ENCODE measurements around the gene TTC9B. TPM values are rescaled to one million over a fixed set of nuclear protein-coding genes. Genes with fewer than 3 reads are reported as not detected.

TTC9B gene
- total RNA-seq, 4 donors from 2014 or later: not detected

GRCh38 chr19:40266119-40266518, 47.9 kb upstream of the TTC9B start:
- intact Hi-C loops (cut with DNase I; ENCODE audit: low total_unique reads) (loop anchor here (10.0 kb wide), 2 partner anchors 441 to 1601 kb away; no protein-coding TSS in a partner anchor), in situ Hi-C loops (cut with MboI; ENCODE audit: low sequenced_read_pairs in 4 of 4) (no loop called here)
- H3K36me3 ChIP-seq: peaks cover 0 to 4% of the 10 kb centered on the region in 2 donors
- TF ChIP-seq POLR2A (IDR thresholded peaks at IDR 0.05) (peak; percentile 36 to 67), CTCF (IDR thresholded peaks at IDR 0.05 in 4 of 5, conservative IDR thresholded peaks at IDR 0.05 in 1 of 5) (no peak)
- peak; percentile 93 to 99 for DNase-seq
- H3K27me3 ChIP-seq: no peaks in the 10 kb centered on the region
- peak; percentile 73 to 79 for ATAC-seq
- peaks cover 73 to 76% of the 10 kb centered on the region in 2 donors for H3K4me1 ChIP-seq
- peak overlapping the region; percentile 93 to 98 (median 96) for H3K27ac ChIP-seq
- no peaks in the 10 kb centered on the region for H3K9me3 ChIP-seq
- H3K4me3 ChIP-seq: peak overlapping the region; percentile 41 to 61 (median 44)

GRCh38 chr19:40265763-40266099, 47.5 kb upstream of the TTC9B start:
- no peak for DNase-seq
- Histone ChIP-seq H3K27ac (peak overlapping the region; percentile 93 to 98 (median 96)), H3K27me3 (no peaks in the 10 kb centered on the region), H3K4me1 (peaks cover 75 to 76% of the 10 kb centered on the region in 2 donors), H3K4me3 (peak overlapping the region; percentile 41 to 61 (median 44)), H3K9me3 (no peaks in the 10 kb centered on the region), H3K36me3 (peaks cover 0 to 4% of the 10 kb centered on the region in 2 donors)
- no peak for ATAC-seq
- intact Hi-C loops (cut with DNase I; ENCODE audit: low total_unique reads): loop anchor here (10.0 kb wide), 2 partner anchors 441 to 1601 kb away; no protein-coding TSS in a partner anchor
- in situ Hi-C loops (cut with MboI; ENCODE audit: low sequenced_read_pairs in 4 of 4): no loop called here
- TF ChIP-seq POLR2A (IDR thresholded peaks at IDR 0.05): no peak
- no peak for TF ChIP-seq CTCF (IDR thresholded peaks at IDR 0.05 in 4 of 5, conservative IDR thresholded peaks at IDR 0.05 in 1 of 5)

GRCh38 chr19:40265055-40265762, 47.0 kb upstream of the TTC9B start:
- in situ Hi-C loops (cut with MboI; ENCODE audit: low sequenced_read_pairs in 4 of 4): no loop called here
- peaks cover 0 to 4% of the 10 kb centered on the region in 2 donors for H3K36me3 ChIP-seq

GRCh38 chr19:40264314-40265054, 46.3 kb upstream of the TTC9B start:
- DNase-seq (peak in 1 of 2 donors; percentile 37), ATAC-seq (no peak)
- H3K4me1 ChIP-seq: peaks cover 77 to 82% of the 10 kb centered on the region in 2 donors

More at GRCh38 chr19:40265055-40265762, 47.0 kb upstream of the TTC9B start:
- H3K4me3 ChIP-seq: peak overlapping the region; percentile 41 to 61 (median 44)
- DNase-seq (peak in 1 of 2 donors; percentile 57), ATAC-seq (peak; percentile 3 to 28)
- intact Hi-C loops (cut with DNase I; ENCODE audit: low total_unique reads): loop anchor here (10.0 kb wide), 2 partner anchors 440 to 1600 kb away; no protein-coding TSS in a partner anchor
- TF ChIP-seq CTCF (IDR thresholded peaks at IDR 0.05 in 4 of 5, conservative IDR thresholded peaks at IDR 0.05 in 1 of 5) (no peak), POLR2A (IDR thresholded peaks at IDR 0.05) (no peak)
- H3K9me3 ChIP-seq: no peaks in the 10 kb centered on the region
- peak overlapping the region; percentile 93 to 98 (median 96) for H3K27ac ChIP-seq
- H3K27me3 ChIP-seq: no peaks in the 10 kb centered on the region
- peaks cover 70 to 76% of the 10 kb centered on the region in 2 donors for H3K4me1 ChIP-seq

More at GRCh38 chr19:40264314-40265054, 46.3 kb upstream of the TTC9B start:
- no peak for TF ChIP-seq POLR2A (IDR thresholded peaks at IDR 0.05)
- TF ChIP-seq CTCF (IDR thresholded peaks at IDR 0.05 in 4 of 5, conservative IDR thresholded peaks at IDR 0.05 in 1 of 5): no peak
- Histone ChIP-seq H3K27ac (peak overlapping the region; percentile 93 to 98 (median 96)), H3K9me3 (no peaks in the 10 kb centered on the region), H3K27me3 (no peaks in the 10 kb centered on the region), H3K36me3 (peaks cover 0 to 4% of the 10 kb centered on the region in 2 donors), H3K4me3 (peak overlapping the region in 1 of 4 donors; percentile 61)
- intact Hi-C loops (cut with DNase I; ENCODE audit: low total_unique reads) (loop anchor here (10.0 kb wide), 2 partner anchors 440 to 1600 kb away; no protein-coding TSS in a partner anchor), in situ Hi-C loops (cut with MboI; ENCODE audit: low sequenced_read_pairs in 4 of 4) (no loop called here)

All from gastrocnemius medialis (tissue), 4 donors.